ENCODE data around the gene MAGED4B.

- no peak for TF ChIP-seq CTCF (conservative IDR thresholded peaks at IDR 0.05; ENCODE audit: low read depth, low read length)
- no peak for TF ChIP-seq SMC3 (IDR thresholded peaks at IDR 0.05; ENCODE audit: low read depth, low read length)
- TF ChIP-seq POLR2A (IDR thresholded peaks at IDR 0.05; ENCODE audit: low read depth, low read length) = no peak
- no peak for TF ChIP-seq RAD21 (IDR thresholded peaks at IDR 0.05; ENCODE audit: low read length)
Observed at GRCh38 chrX:52031371-52031770, 37.6 kb downstream of the MAGED4B start.
